ENCODE measurements around the gene ASAP2.

ASAP2 gene

DNA sequence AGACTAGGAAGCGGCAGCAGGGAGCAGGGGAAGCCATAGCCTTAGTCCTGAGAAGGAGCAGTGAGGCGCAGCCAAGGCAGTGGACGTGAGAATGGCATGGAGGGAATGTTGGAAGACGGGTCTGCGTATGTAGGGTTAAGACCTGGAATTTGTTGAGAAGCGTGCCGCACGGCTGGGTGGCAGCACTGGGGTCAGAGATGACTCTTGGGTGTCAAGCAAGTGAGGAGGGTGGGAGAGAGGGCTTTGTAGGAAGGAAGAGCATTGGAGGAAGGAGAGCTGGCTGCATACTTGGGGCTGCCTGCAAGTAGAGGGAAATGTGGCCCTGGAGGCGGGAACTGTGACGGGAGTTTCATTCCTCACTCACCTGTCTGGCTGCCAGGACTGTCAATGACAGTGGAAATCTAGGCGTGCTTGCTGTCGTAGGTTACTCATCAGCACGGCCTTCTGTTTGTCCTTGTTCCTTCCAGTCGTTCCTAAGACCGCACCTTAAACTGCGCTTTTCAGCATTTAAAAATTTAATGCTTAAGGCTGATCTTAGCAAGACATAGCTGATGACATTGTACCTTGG lies 108.8 kb downstream of the ASAP2 start:
- ATAC-seq (ENCODE audit: insufficient read depth, low read depth) = no peak
- Histone ChIP-seq H3K79me2 (ENCODE audit: insufficient read depth, low read length) (no peaks in the 10 kb centered on the region), H3K27ac (ENCODE audit: low read length) (no peak overlapping the region), H3K9ac (ENCODE audit: low read depth, low read length) (no peak overlapping the region), H4K20me1 (ENCODE audit: insufficient read depth, low read length) (no peaks in the 10 kb centered on the region; the same call in 1 of the 2 replicates), H3K4me2 (ENCODE audit: insufficient read depth, low read length) (no peak overlapping the region), H3K9me3 (ENCODE audit: insufficient read depth, low read length, severe bottlenecking) (no peaks in the 10 kb centered on the region), H3K4me1 (ENCODE audit: insufficient read depth, low read length) (no peaks in the 10 kb centered on the region), H3K4me3 (ENCODE audit: low read depth in 1 of 2, low read length in 2 of 2) (no peak overlapping the region), H3K36me3 (ENCODE audit: insufficient read depth, low read length) (peaks cover 12% of the 10 kb centered on the region), H3K27me3 (ENCODE audit: insufficient read depth, low read length, poor library complexity) (no peaks in the 10 kb centered on the region), H2AFZ (ENCODE audit: low read depth, low read length) (no peak overlapping the region)
- TF ChIP-seq, protein P1, sequence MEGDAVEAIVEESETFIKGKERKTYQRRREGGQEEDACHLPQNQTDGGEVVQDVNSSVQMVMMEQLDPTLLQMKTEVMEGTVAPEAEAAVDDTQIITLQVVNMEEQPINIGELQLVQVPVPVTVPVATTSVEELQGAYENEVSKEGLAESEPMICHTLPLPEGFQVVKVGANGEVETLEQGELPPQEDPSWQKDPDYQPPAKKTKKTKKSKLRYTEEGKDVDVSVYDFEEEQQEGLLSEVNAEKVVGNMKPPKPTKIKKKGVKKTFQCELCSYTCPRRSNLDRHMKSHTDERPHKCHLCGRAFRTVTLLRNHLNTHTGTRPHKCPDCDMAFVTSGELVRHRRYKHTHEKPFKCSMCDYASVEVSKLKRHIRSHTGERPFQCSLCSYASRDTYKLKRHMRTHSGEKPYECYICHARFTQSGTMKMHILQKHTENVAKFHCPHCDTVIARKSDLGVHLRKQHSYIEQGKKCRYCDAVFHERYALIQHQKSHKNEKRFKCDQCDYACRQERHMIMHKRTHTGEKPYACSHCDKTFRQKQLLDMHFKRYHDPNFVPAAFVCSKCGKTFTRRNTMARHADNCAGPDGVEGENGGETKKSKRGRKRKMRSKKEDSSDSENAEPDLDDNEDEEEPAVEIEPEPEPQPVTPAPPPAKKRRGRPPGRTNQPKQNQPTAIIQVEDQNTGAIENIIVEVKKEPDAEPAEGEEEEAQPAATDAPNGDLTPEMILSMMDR (IDR thresholded peaks at IDR 0.05; ENCODE audit: borderline replicate concordance, extremely low read depth, low read length, poor library complexity, severe bottlenecking) = no peak
- TF ChIP-seq EZH2 (IDR thresholded peaks at IDR 0.05; ENCODE audit: borderline replicate concordance, low read depth, low read length, severe bottlenecking) = no peak
- no peak for DNase-seq

DNA sequence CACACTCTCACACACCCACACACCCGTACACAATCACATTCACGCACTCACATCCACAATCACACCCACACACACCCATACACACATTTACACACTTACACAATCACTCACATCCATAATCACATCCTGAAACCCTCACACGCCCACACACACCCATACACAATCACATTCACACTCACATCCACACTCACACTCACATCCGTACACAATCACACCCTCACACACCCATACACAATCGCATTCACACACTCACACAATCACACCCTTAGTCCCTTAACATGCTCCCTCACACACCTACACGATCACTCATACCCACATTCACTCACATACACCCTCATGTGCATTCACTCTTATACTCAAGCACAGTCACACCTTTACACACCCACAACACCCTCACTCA lies 110.9 kb downstream of the ASAP2 start:
- Histone ChIP-seq H3K27me3 (ENCODE audit: insufficient read depth, low read length, poor library complexity) (no peaks in the 10 kb centered on the region), H3K27ac (ENCODE audit: low read length) (no peak overlapping the region), H3K4me1 (ENCODE audit: insufficient read depth, low read length) (no peaks in the 10 kb centered on the region), H4K20me1 (ENCODE audit: insufficient read depth, low read length) (no peaks in the 10 kb centered on the region; the same call in 1 of the 2 replicates), H3K79me2 (ENCODE audit: insufficient read depth, low read length) (no peaks in the 10 kb centered on the region), H3K36me3 (ENCODE audit: insufficient read depth, low read length) (peaks cover 13% of the 10 kb centered on the region), H3K4me2 (ENCODE audit: insufficient read depth, low read length) (no peak overlapping the region), H3K9me3 (ENCODE audit: insufficient read depth, low read length, severe bottlenecking) (no peaks in the 10 kb centered on the region), H3K4me3 (ENCODE audit: low read depth in 1 of 2, low read length in 2 of 2) (no peak overlapping the region), H2AFZ (ENCODE audit: low read depth, low read length) (no peak overlapping the region), H3K9ac (ENCODE audit: low read depth, low read length) (no peak overlapping the region)
- TF ChIP-seq, protein P1 (IDR thresholded peaks at IDR 0.05; ENCODE audit: borderline replicate concordance, extremely low read depth, low read length, poor library complexity, severe bottlenecking) = no peak
- TF ChIP-seq EZH2 (IDR thresholded peaks at IDR 0.05; ENCODE audit: borderline replicate concordance, low read depth, low read length, severe bottlenecking) = no peak
- no peak for DNase-seq
- no peak for ATAC-seq (ENCODE audit: insufficient read depth, low read depth)

- no peak for TF ChIP-seq EZH2 (IDR thresholded peaks at IDR 0.05; ENCODE audit: borderline replicate concordance, low read depth, low read length, severe bottlenecking)
- TF ChIP-seq, protein P1 (IDR thresholded peaks at IDR 0.05; ENCODE audit: borderline replicate concordance, extremely low read depth, low read length, poor library complexity, severe bottlenecking) = no peak
- Histone ChIP-seq H3K9me3 (ENCODE audit: insufficient read depth, low read length, severe bottlenecking) (no peaks in the 10 kb centered on the region), H3K4me3 (ENCODE audit: low read depth in 1 of 2, low read length in 2 of 2) (no peak overlapping the region), H3K79me2 (ENCODE audit: insufficient read depth, low read length) (no peaks in the 10 kb centered on the region), H3K4me2 (ENCODE audit: insufficient read depth, low read length) (no peak overlapping the region), H3K4me1 (ENCODE audit: insufficient read depth, low read length) (no peaks in the 10 kb centered on the region), H4K20me1 (ENCODE audit: insufficient read depth, low read length) (no peaks in the 10 kb centered on the region; the same call in 1 of the 2 replicates), H3K27me3 (ENCODE audit: insufficient read depth, low read length, poor library complexity) (no peaks in the 10 kb centered on the region), H3K36me3 (ENCODE audit: insufficient read depth, low read length) (peaks cover 25% of the 10 kb centered on the region), H3K9ac (ENCODE audit: low read depth, low read length) (no peak overlapping the region), H2AFZ (ENCODE audit: low read depth, low read length) (no peak overlapping the region), H3K27ac (ENCODE audit: low read length) (no peak overlapping the region)
- DNase-seq (no peak), ATAC-seq (ENCODE audit: insufficient read depth, low read depth) (no peak)
These were observed 112.1 kb downstream of the ASAP2 start for GRCh38 chr2:9318461-9319337.
